ENCODE data around the gene GRK4. TPM values are rescaled to one million over a fixed set of nuclear protein-coding genes. Genes with fewer than 3 reads are reported as not detected.

Gene GRK4
- total and polyA plus RNA-seq, 10 of the 15 experiments (the other 5 are each of a cell fraction or from before 2014, with no cell fraction given) = 1.1 to 4.0 (median 2.5) TPM

- no peak overlapping the region for H3K9ac ChIP-seq (ENCODE audit: control insufficient read depth, insufficient read depth, low read length)
- no peak for FAIRE-seq
- no peaks in the 10 kb centered on the region for H3K9me3 ChIP-seq (replicated peaks; ENCODE audit: control insufficient read depth, insufficient read depth, low read length)
- no peak for DNase-seq (ENCODE audit: low read depth, low spot score)
- intact Hi-C loops (cut with micrococcal nuclease; ENCODE audit: unreplicated experiment) = loop anchor here (1.0 kb wide), 1 partner anchor 29 kb away; no protein-coding TSS in a partner anchor
- H4K20me1 ChIP-seq (ENCODE audit: control insufficient read depth, insufficient read depth) = no peaks in the 10 kb centered on the region
- no TSS peak for BruUV-seq (replicated peaks)
- no peaks in the 10 kb centered on the region; a peak in 1 of 4 replicates for H3K27me3 ChIP-seq (replicated peaks in 1 of 2; ENCODE audit: control insufficient read depth in 2 of 2, insufficient read depth in 2 of 2, low read length in 1 of 2)
- H3K4me1 ChIP-seq (ENCODE audit: control insufficient read depth, insufficient read depth, low read length) = peaks cover 20% of the 10 kb centered on the region
- H2AFZ ChIP-seq (ENCODE audit: control insufficient read depth, low read depth, low read length) = no peak overlapping the region
- ChIA-PET POLR2A (interaction anchor here (0.6 to 1.6 kb wide), 3 partner anchors 12 to 46 kb away, joined by 3 to 5 read pairs (median 3); no protein-coding TSS in a partner anchor), CTCF (interaction anchor here (0.7 to 3.3 kb wide), 7 partner anchors 11 to 789 kb away, joined by 3 to 32 read pairs (median 4); partner anchors contain the start of gene NOP14), SMC1A (ENCODE audit: uncharacterized antibody, unreplicated experiment) (interaction anchor here (0.6 to 1.5 kb wide), 3 partner anchors 12 to 99 kb away, joined by 3 to 5 read pairs (median 4); no protein-coding TSS in a partner anchor), RAD21 (ENCODE audit: unreplicated experiment) (interaction anchor here (0.7 to 3.5 kb wide), 3 partner anchors 28 to 374 kb away, joined by 3 to 22 read pairs (median 4); no protein-coding TSS in a partner anchor)
- H3K79me2 ChIP-seq (ENCODE audit: control insufficient read depth, insufficient read depth, low read length) = no peaks in the 10 kb centered on the region
- no peaks in the 10 kb centered on the region for H3K36me3 ChIP-seq (ENCODE audit: control insufficient read depth in 2 of 2, insufficient read depth in 2 of 2, low read length in 1 of 2)
- TF ChIP-seq MEF2A (IDR thresholded peaks at IDR 0.05; ENCODE audit: insufficient read depth, low read depth, low read length) (0 out of 2 replicates have a peak, but pooled peaks have one; percentile 45), SMC3 (IDR thresholded peaks at IDR 0.05; ENCODE audit: borderline replicate concordance, low read length) (peak; percentile 44; the same call in 1 of the 2 replicates), CBX3 (IDR thresholded peaks at IDR 0.05; ENCODE audit: borderline replicate concordance, low read depth) (no peak), KAT2A (conservative IDR thresholded peaks at IDR 0.05; ENCODE audit: control insufficient read depth, low read depth, low read length) (no peak), ZNF622 (IDR thresholded peaks at IDR 0.05) (no peak), PAX5 (IDR thresholded peaks at IDR 0.05; ENCODE audit: borderline replicate concordance, low read depth, low read length) (no peak), RAD21 (IDR thresholded peaks at IDR 0.05; ENCODE audit: insufficient read depth, low read depth, low read length) (peak; percentile 89), ELK1 (IDR thresholded peaks at IDR 0.05; ENCODE audit: low read depth, low read length) (no peak), YY1 (IDR thresholded peaks at IDR 0.05; ENCODE audit: low read depth, low read length) (peak; percentile 45; the same call in 1 of the 2 replicates), CTCF (IDR thresholded peaks at IDR 0.05 in 2 of 3, conservative IDR thresholded peaks at IDR 0.05 in 1 of 3; ENCODE audit: control insufficient read depth in 2 of 3, extremely low read depth in 1 of 3, insufficient read depth in 1 of 3, low read depth in 3 of 3, low read length in 3 of 3) (peak; percentile 48 to 65 (median 54); a peak in 5 of 6 replicates), IKZF2 (IDR thresholded peaks at IDR 0.05) (0 out of 4 replicates have a peak, but pooled peaks of 1 of the 2 experiments have one; percentile 2), ZNF384 (IDR thresholded peaks at IDR 0.05; ENCODE audit: borderline replicate concordance, low read depth, low read length) (peak; percentile 85)
- no peak overlapping the region for H3K4me3 ChIP-seq
- ATAC-seq = peak; percentile 82
- no peak overlapping the region for H3K4me2 ChIP-seq (ENCODE audit: control insufficient read depth, insufficient read depth)
- no peak overlapping the region for H3K27ac ChIP-seq (ENCODE audit: control insufficient read depth, insufficient read depth)
- 28% methylated on average over 7 of the region's 7 CpGs for WGBS (ENCODE audit: insufficient coverage, insufficient replicate concordance, low lambda C conversion rate, missing lambda C conversion rate)
- in situ Hi-C loops (cut with MboI) = no loop called here
Measured at GRCh38 chr4:3009422-3009821, 46.1 kb downstream of the GRK4 start.
